Measurements from ENCODE around the gene LASP1NB.

The LASP1NB gene

DNA sequence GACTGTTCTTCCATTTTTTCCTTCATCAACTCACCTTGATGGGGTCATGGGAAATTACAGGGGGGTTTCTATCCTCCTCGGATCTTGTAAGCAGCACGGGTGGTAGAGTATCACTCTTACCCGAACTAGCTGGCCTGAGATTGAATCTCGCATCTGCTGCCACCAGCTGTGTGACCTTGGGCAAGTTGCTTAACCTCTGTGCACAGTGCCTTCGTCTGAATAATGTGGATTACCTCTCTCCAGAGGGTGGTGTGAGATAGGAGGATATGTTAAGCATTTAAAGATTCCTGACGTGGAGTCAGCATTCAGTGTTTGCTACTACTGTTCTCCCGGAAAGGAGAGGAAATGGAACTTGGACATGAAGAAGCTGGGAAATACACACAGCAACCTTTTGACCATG lies 31.1 kb upstream of the LASP1NB start:
- ChIA-PET CTCF (ENCODE audit: unreplicated experiment) (no interaction called here), POLR2A (no interaction called here)
- DNase-seq (ENCODE audit: low spot score): no peak
- Histone ChIP-seq H3K4me3 (ENCODE audit: low read depth, low read length, poor library complexity, severe bottlenecking) (no peak overlapping the region), H3K79me2 (ENCODE audit: insufficient read depth, low read depth, low read length) (no peaks in the 10 kb centered on the region; the same call in 1 of the 2 replicates), H3K27ac (ENCODE audit: low read depth, low read length, poor library complexity, severe bottlenecking) (no peak overlapping the region), H2AFZ (ENCODE audit: low read length) (no peak overlapping the region), H4K20me1 (ENCODE audit: insufficient read depth, low read length) (no peaks in the 10 kb centered on the region), H3K4me2 (ENCODE audit: low read length) (no peak overlapping the region), H3K9me3 (ENCODE audit: low read length) (no peaks in the 10 kb centered on the region), H3K36me3 (ENCODE audit: insufficient read depth, low read length) (peaks cover 86% of the 10 kb centered on the region), H3K9me2 (ENCODE audit: insufficient read depth, low read length) (no peaks in the 10 kb centered on the region), H3K4me1 (ENCODE audit: insufficient read depth, low read length, poor library complexity, severe bottlenecking) (peaks cover 49% of the 10 kb centered on the region)
- TF ChIP-seq, protein P1, sequence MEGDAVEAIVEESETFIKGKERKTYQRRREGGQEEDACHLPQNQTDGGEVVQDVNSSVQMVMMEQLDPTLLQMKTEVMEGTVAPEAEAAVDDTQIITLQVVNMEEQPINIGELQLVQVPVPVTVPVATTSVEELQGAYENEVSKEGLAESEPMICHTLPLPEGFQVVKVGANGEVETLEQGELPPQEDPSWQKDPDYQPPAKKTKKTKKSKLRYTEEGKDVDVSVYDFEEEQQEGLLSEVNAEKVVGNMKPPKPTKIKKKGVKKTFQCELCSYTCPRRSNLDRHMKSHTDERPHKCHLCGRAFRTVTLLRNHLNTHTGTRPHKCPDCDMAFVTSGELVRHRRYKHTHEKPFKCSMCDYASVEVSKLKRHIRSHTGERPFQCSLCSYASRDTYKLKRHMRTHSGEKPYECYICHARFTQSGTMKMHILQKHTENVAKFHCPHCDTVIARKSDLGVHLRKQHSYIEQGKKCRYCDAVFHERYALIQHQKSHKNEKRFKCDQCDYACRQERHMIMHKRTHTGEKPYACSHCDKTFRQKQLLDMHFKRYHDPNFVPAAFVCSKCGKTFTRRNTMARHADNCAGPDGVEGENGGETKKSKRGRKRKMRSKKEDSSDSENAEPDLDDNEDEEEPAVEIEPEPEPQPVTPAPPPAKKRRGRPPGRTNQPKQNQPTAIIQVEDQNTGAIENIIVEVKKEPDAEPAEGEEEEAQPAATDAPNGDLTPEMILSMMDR (conservative IDR thresholded peaks at IDR 0.05; ENCODE audit: low read length): no peak
- intact Hi-C loops (cut with micrococcal nuclease; ENCODE audit: unreplicated experiment): no loop called here
- no TSS peak for BruUV-seq (replicated peaks)

GRCh38 chr17:38896346-38896954 lies 29.0 kb upstream of the LASP1NB start:
- no peaks in the 10 kb centered on the region for H3K9me2 ChIP-seq (ENCODE audit: insufficient read depth, low read length)
- intact Hi-C loops (cut with micrococcal nuclease; ENCODE audit: unreplicated experiment): no loop called here
- no peak for DNase-seq (ENCODE audit: low spot score)
- H3K4me2 ChIP-seq (ENCODE audit: low read length): no peak overlapping the region
- no peaks in the 10 kb centered on the region for H3K9me3 ChIP-seq (ENCODE audit: low read length)
- H3K79me2 ChIP-seq (ENCODE audit: insufficient read depth, low read depth, low read length): no peaks in the 10 kb centered on the region; the same call in 1 of the 2 replicates
- ChIA-PET CTCF (ENCODE audit: unreplicated experiment) (interaction anchor here (0.6 kb wide), 1 partner anchor 33 kb away, joined by 5 read pairs; no protein-coding TSS in a partner anchor), POLR2A (no interaction called here)
- no peaks in the 10 kb centered on the region for H4K20me1 ChIP-seq (ENCODE audit: insufficient read depth, low read length)
- TF ChIP-seq EZH2phosphoT487 (IDR thresholded peaks at IDR 0.05; ENCODE audit: borderline replicate concordance, low read depth, low read length): no peak
- TF ChIP-seq, protein P1 (conservative IDR thresholded peaks at IDR 0.05; ENCODE audit: low read length): no peak
- H3K27ac ChIP-seq (ENCODE audit: low read depth, low read length, poor library complexity, severe bottlenecking): no peak overlapping the region
- peaks cover 87% of the 10 kb centered on the region for H3K36me3 ChIP-seq (ENCODE audit: insufficient read depth, low read length)
- no TSS peak for BruUV-seq (replicated peaks)
- H2AFZ ChIP-seq (ENCODE audit: low read length): no peak overlapping the region
- H3K4me3 ChIP-seq (ENCODE audit: low read depth, low read length, poor library complexity, severe bottlenecking): no peak overlapping the region
- peaks cover 53% of the 10 kb centered on the region for H3K4me1 ChIP-seq (ENCODE audit: insufficient read depth, low read length, poor library complexity, severe bottlenecking)

- ChIA-PET POLR2A (interaction anchor here (0.5 to 2.1 kb wide), 3 partner anchors 10 to 328 kb away, joined by 3 to 9 read pairs (median 3); partner anchors contain the start of genes CWC25 and STAC2), CTCF (ENCODE audit: unreplicated experiment) (no interaction called here)
- peak overlapping the region; percentile 83 for H3K27ac ChIP-seq (ENCODE audit: low read depth, low read length, poor library complexity, severe bottlenecking)
- H2AFZ ChIP-seq (ENCODE audit: low read length): no peak overlapping the region
- peaks cover 46% of the 10 kb centered on the region for H3K4me1 ChIP-seq (ENCODE audit: insufficient read depth, low read length, poor library complexity, severe bottlenecking)
- H3K79me2 ChIP-seq (ENCODE audit: insufficient read depth, low read depth, low read length): no peaks in the 10 kb centered on the region; the same call in 1 of the 2 replicates
- intact Hi-C loops (cut with micrococcal nuclease; ENCODE audit: unreplicated experiment): no loop called here
- TF ChIP-seq, protein P1 (conservative IDR thresholded peaks at IDR 0.05; ENCODE audit: low read length): no peak
- no peak for TF ChIP-seq EZH2phosphoT487 (IDR thresholded peaks at IDR 0.05; ENCODE audit: borderline replicate concordance, low read depth, low read length)
- H4K20me1 ChIP-seq (ENCODE audit: insufficient read depth, low read length): no peaks in the 10 kb centered on the region
- H3K9me3 ChIP-seq (ENCODE audit: low read length): no peaks in the 10 kb centered on the region
- H3K4me2 ChIP-seq (ENCODE audit: low read length): no peak overlapping the region
- DNase-seq (ENCODE audit: low spot score): no peak
- BruUV-seq (replicated peaks): no TSS peak
- no peaks in the 10 kb centered on the region for H3K9me2 ChIP-seq (ENCODE audit: insufficient read depth, low read length)
- no peak overlapping the region for H3K4me3 ChIP-seq (ENCODE audit: low read depth, low read length, poor library complexity, severe bottlenecking)
- peaks cover 81% of the 10 kb centered on the region for H3K36me3 ChIP-seq (ENCODE audit: insufficient read depth, low read length)
These were observed 28.2 kb upstream of the LASP1NB start for GRCh38 chr17:38897176-38897575.
